ENCODE measurements around the gene SYNGR2. TPM values are rescaled to one million over a fixed set of nuclear protein-coding genes. Genes with fewer than 3 reads are reported as not detected.

SYNGR2 gene
- polyA plus RNA-seq, 1 experiment = 135 TPM

- ChIA-PET CTCF (interaction anchor here (1.5 kb wide), 1 partner anchor 70 kb away, joined by 4 read pairs; no protein-coding TSS in a partner anchor), POLR2A (no interaction called here)
- TF ChIP-seq CTCF (IDR thresholded peaks at IDR 0.05; ENCODE audit: insufficient read depth, low read depth, low read length) = no peak
- no peak overlapping the region for H3K4me3 ChIP-seq (ENCODE audit: low read depth, low read length)
- DNase-seq (ENCODE audit: low read depth) = no peak
- no peaks in the 10 kb centered on the region for H3K36me3 ChIP-seq (ENCODE audit: control insufficient read depth, insufficient read depth, low read length)
- H3K27me3 ChIP-seq (ENCODE audit: control insufficient read depth, insufficient read depth, low read length) = no peaks in the 10 kb centered on the region
Observed at GRCh38 chr17:78182504-78182903, 14.1 kb downstream of the SYNGR2 start.

- no peaks in the 10 kb centered on the region for H3K27me3 ChIP-seq (ENCODE audit: control insufficient read depth, insufficient read depth, low read length)
- POLR2A ChIA-PET = no interaction called here
- no peaks in the 10 kb centered on the region for H3K36me3 ChIP-seq (ENCODE audit: control insufficient read depth, insufficient read depth, low read length)
- TF ChIP-seq CTCF (IDR thresholded peaks at IDR 0.05; ENCODE audit: insufficient read depth, low read depth, low read length) = no peak
- no peak for DNase-seq (ENCODE audit: low read depth)
- H3K4me3 ChIP-seq (ENCODE audit: low read depth, low read length) = no peak overlapping the region
- CTCF ChIA-PET = interaction anchor here (0.7 to 3.7 kb wide), 3 partner anchors 8 to 71 kb away, joined by 3 to 35 read pairs (median 4); no protein-coding TSS in a partner anchor
Observed at GRCh38 chr17:78183916-78184315, 15.5 kb downstream of the SYNGR2 start.

- POLR2A ChIA-PET = no interaction called here
Observed at GRCh38 chr17:78184351-78184750, 16.0 kb downstream of the SYNGR2 start.

GRCh38 chr17:78184868-78185267 is 16.5 kb downstream of the SYNGR2 start:
- POLR2A ChIA-PET = no interaction called here
- no peak for TF ChIP-seq CTCF (IDR thresholded peaks at IDR 0.05; ENCODE audit: insufficient read depth, low read depth, low read length)
- Histone ChIP-seq H3K36me3 (ENCODE audit: control insufficient read depth, insufficient read depth, low read length) (no peaks in the 10 kb centered on the region), H3K27me3 (ENCODE audit: control insufficient read depth, insufficient read depth, low read length) (no peaks in the 10 kb centered on the region), H3K4me3 (ENCODE audit: low read depth, low read length) (no peak overlapping the region)
- DNase-seq (ENCODE audit: low read depth) = no peak
- CTCF ChIA-PET = interaction anchor here (0.7 to 3.7 kb wide), 4 partner anchors 9 to 72 kb away, joined by 3 to 35 read pairs (median 6); no protein-coding TSS in a partner anchor

More at GRCh38 chr17:78184351-78184750, 16.0 kb downstream of the SYNGR2 start:
- H3K4me3 ChIP-seq (ENCODE audit: low read depth, low read length) = no peak overlapping the region
- H3K27me3 ChIP-seq (ENCODE audit: control insufficient read depth, insufficient read depth, low read length) = no peaks in the 10 kb centered on the region
- TF ChIP-seq CTCF (IDR thresholded peaks at IDR 0.05; ENCODE audit: insufficient read depth, low read depth, low read length) = no peak
- no peaks in the 10 kb centered on the region for H3K36me3 ChIP-seq (ENCODE audit: control insufficient read depth, insufficient read depth, low read length)
- no peak for DNase-seq (ENCODE audit: low read depth)
- CTCF ChIA-PET = interaction anchor here (0.7 to 3.7 kb wide), 3 partner anchors 8 to 71 kb away, joined by 3 to 35 read pairs (median 4); no protein-coding TSS in a partner anchor

GRCh38 chr17:78185981-78186691 is 17.8 kb downstream of the SYNGR2 start:
- H3K4me3 ChIP-seq (ENCODE audit: low read depth, low read length) = peak overlapping the region; percentile 56
- no peak for DNase-seq (ENCODE audit: low read depth)

More at GRCh38 chr17:78185981-78186691, 17.8 kb downstream of the SYNGR2 start:
- Histone ChIP-seq H3K36me3 (ENCODE audit: control insufficient read depth, insufficient read depth, low read length) (peaks cover 2% of the 10 kb centered on the region; the same call in 1 of the 2 replicates), H3K27me3 (ENCODE audit: control insufficient read depth, insufficient read depth, low read length) (no peaks in the 10 kb centered on the region)
- ChIA-PET POLR2A (no interaction called here), CTCF (interaction anchor here (0.6 to 3.7 kb wide), 9 partner anchors 10 to 236 kb away, joined by 3 to 35 read pairs (median 4); no protein-coding TSS in a partner anchor)
- no peak for TF ChIP-seq CTCF (IDR thresholded peaks at IDR 0.05; ENCODE audit: insufficient read depth, low read depth, low read length)

Measured in BJ (cell line).